IMR-90 (cell line): ENCODE results near the gene GRM8.

Experiments
- CEBPB ChIP-seq: IDR thresholded peaks from 2 replicates; pipeline ENCODE4 v1.6.1; 2012; ENCODE audit warnings: low read depth, low read length, improper control_type of control experiment
- CHD1 ChIP-seq: IDR thresholded peaks from 2 replicates; pipeline ENCODE4 v1.6.1; 2012; ENCODE audit warnings: low read depth, low read length, improper control_type of control experiment

- no peak for TF ChIP-seq CHD1
- no peak for TF ChIP-seq CEBPB
These were observed 411.9 kb downstream of the GRM8 start for GRCh38 chr7:126840869-126841268.
